ENCODE data around the gene TANK.

The TANK gene

DNA sequence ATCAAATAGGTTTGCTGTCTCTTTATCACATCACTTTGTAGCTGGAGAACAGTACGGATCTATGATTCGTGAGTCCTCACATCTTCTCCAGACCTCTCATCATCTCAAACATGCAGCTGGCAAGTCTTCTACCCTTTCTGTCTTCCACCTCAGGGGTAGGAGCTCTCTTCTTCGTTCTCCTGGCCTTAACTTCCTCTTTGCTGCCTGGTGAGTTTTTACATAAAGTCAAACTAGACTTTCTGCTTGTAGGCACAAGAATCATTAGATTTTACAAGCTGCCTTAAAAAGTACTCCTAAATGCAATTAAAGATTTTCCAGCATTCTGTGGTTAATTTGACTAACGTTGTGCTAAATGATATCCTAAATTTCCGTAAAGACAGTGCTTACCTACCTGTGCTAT, 43.7 kb upstream of the TANK start:
- H3K4me3 ChIP-seq (replicated peaks in 1 of 2; ENCODE audit: low read depth in 2 of 2, low read length in 2 of 2): no peak overlapping the region
- TF ChIP-seq, protein P1, sequence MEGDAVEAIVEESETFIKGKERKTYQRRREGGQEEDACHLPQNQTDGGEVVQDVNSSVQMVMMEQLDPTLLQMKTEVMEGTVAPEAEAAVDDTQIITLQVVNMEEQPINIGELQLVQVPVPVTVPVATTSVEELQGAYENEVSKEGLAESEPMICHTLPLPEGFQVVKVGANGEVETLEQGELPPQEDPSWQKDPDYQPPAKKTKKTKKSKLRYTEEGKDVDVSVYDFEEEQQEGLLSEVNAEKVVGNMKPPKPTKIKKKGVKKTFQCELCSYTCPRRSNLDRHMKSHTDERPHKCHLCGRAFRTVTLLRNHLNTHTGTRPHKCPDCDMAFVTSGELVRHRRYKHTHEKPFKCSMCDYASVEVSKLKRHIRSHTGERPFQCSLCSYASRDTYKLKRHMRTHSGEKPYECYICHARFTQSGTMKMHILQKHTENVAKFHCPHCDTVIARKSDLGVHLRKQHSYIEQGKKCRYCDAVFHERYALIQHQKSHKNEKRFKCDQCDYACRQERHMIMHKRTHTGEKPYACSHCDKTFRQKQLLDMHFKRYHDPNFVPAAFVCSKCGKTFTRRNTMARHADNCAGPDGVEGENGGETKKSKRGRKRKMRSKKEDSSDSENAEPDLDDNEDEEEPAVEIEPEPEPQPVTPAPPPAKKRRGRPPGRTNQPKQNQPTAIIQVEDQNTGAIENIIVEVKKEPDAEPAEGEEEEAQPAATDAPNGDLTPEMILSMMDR (IDR thresholded peaks at IDR 0.05; ENCODE audit: low read depth, low read length): no peak
- no peak for DNase-seq (ENCODE audit: low read depth in 2 of 2)

DNA sequence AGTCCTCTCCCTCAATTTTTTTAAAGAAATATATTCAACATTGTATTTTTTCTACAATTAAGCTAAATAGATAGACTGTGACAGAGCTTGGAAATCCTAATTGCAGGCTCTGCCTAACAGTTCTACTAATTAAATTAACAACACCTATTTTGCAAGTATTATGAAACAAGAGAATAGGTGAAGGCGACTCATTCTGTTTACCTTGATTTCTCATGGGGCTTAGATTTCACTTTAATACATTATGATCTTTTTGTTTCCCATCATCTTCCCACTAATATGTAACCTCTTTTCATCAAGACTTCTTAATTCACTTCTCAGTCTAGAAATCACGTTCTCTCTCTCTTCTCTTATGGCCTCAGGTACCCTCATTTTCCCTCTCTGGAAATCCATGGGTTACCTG, 42.7 kb upstream of the TANK start:
- DNase-seq (ENCODE audit: low read depth in 2 of 2): no peak
- TF ChIP-seq, protein P1 (IDR thresholded peaks at IDR 0.05; ENCODE audit: low read depth, low read length): no peak
- no peak overlapping the region for H3K4me3 ChIP-seq (replicated peaks in 1 of 2; ENCODE audit: low read depth in 2 of 2, low read length in 2 of 2)

DNA sequence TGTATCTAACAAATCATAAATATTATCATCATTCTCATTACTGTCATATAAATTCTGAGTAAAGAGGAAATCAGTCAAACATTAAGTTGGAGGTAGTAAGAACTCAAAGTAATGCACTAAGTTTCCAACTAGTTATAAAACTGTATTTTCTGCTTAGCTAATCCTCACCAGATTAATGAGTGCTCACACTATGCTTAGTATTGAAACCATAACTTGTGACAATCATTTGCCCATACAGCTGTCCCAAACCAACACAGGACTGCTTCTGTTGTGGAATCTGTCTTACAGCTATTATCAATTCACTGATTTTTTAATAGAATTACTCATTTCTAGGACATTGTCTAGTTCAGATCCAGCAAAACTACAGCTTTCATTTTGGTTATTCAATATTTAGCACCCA, 41.5 kb upstream of the TANK start:
- no peak overlapping the region for H3K4me3 ChIP-seq (replicated peaks in 1 of 2; ENCODE audit: low read depth in 2 of 2, low read length in 2 of 2)
- no peak for DNase-seq (ENCODE audit: low read depth in 2 of 2)
- TF ChIP-seq, protein P1 (IDR thresholded peaks at IDR 0.05; ENCODE audit: low read depth, low read length): no peak

DNA sequence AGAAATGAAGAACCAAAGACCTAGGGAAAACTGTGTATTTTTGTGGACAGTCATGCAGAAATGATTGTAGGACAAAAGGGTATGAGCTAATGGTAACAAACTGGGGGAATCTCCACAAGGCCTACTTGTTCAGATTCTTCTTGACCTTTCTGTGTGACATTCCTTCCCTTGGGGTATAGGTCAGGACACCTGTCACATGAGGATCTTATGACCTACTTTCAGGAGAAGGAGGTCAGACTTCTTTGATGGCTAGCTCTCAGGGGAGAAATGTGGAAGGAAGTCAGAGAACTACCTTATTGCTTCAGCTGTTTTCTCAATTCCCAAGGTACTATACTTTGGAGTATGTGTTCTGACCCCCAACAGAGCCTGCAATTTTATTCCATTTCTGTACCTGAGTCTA, 40.7 kb upstream of the TANK start:
- DNase-seq (ENCODE audit: low read depth in 2 of 2): no peak
- no peak overlapping the region for H3K4me3 ChIP-seq (replicated peaks in 1 of 2; ENCODE audit: low read depth in 2 of 2, low read length in 2 of 2)
- TF ChIP-seq, protein P1 (IDR thresholded peaks at IDR 0.05; ENCODE audit: low read depth, low read length): no peak

DNA sequence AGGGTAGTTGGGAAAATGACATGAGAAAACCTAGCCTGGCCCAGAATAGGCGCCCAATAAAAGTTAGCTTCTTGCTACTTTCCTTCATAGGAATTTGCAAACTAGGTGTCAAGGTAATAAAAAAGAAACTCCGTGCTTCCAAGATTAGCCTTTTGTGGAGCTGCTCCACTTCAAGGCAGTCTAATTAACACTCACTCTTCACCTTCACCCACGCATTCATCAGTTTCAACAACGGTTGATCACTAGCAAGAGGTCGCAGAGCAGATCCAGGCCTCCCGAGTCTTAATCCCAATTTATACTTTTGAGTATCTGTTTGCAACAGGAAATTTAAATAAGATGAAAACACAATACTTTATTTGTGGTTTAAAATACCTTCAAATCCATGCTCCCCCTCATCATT, 39.5 kb upstream of the TANK start:
- no peak for DNase-seq (ENCODE audit: low read depth in 2 of 2)
- H3K4me3 ChIP-seq (replicated peaks in 1 of 2; ENCODE audit: low read depth in 2 of 2, low read length in 2 of 2): no peak overlapping the region
- TF ChIP-seq, protein P1 (IDR thresholded peaks at IDR 0.05; ENCODE audit: low read depth, low read length): no peak

DNA sequence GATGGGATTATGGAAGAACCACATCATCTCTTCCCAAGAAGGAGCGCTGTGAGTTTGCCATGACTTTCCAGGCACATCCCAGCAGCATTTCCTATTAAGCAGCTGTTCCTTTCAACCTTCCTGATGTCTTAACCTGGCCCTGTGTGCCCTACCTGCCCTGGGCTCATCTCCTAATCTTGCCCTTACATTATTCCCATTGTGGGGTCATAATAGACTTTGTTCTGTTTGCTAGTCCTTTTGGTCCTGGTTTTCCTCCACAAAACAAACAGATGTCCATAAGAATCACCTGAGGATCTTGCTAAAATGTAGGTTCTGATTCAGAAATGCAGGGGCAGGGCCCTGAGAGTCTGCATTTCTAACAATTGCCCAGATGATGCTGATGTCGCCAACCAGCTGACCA, 38.6 kb upstream of the TANK start:
- H3K4me3 ChIP-seq (replicated peaks in 1 of 2; ENCODE audit: low read depth in 2 of 2, low read length in 2 of 2): no peak overlapping the region
- DNase-seq (ENCODE audit: low read depth in 2 of 2): no peak
- TF ChIP-seq, protein P1 (IDR thresholded peaks at IDR 0.05; ENCODE audit: low read depth, low read length): no peak

DNA sequence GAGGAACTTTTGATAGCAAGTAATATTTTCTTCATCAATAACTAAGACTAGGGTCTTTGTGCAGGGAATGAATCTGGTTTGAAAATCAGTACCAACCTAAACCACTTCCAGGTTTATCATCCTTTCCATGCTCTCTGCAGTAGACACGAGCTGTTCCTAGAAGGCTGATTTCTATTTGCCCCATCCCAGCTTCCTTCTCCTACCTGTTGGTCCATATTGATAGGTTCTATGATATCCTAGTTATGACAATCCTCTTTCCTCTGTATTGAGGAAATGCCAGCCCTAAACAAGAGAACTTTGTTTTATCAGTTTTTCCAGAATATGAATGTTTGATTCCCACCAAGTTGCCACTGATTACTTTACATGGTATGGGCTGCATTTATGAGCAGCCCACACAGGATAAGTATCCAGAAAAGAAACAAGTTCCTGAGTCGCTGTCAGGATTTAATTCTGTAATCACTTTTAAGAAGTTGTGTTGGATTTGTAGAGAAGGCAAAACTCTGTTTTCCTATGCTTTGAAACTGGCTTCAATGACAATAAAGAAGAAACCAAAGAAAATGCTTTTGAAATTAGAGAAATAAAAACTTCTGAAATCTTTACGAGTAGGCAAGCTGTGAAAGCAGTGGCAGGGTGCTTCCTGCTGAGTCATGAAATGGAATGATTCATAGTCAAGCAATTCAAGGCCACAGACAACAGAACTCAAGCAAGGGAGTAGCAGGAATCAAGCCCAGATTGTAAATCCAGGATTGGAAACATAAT, 37.3 kb upstream of the TANK start:
- TF ChIP-seq, protein P1 (IDR thresholded peaks at IDR 0.05; ENCODE audit: low read depth, low read length): no peak
- peak; percentile 91 to 93 for DNase-seq (ENCODE audit: low read depth in 2 of 2)
- H3K4me3 ChIP-seq (replicated peaks in 1 of 2; ENCODE audit: low read depth in 2 of 2, low read length in 2 of 2): no peak overlapping the region

Measured in cardiac fibroblast (primary cell).